ENCODE measurements around the gene C1QTNF12. TPM values are rescaled to one million over a fixed set of nuclear protein-coding genes. Genes with fewer than 3 reads are reported as not detected.

Gene C1QTNF12
- total RNA-seq, 4 donors from 2014 or later, result 0.79 to 3.0 (median 1.7) TPM; not detected in 1

DNA sequence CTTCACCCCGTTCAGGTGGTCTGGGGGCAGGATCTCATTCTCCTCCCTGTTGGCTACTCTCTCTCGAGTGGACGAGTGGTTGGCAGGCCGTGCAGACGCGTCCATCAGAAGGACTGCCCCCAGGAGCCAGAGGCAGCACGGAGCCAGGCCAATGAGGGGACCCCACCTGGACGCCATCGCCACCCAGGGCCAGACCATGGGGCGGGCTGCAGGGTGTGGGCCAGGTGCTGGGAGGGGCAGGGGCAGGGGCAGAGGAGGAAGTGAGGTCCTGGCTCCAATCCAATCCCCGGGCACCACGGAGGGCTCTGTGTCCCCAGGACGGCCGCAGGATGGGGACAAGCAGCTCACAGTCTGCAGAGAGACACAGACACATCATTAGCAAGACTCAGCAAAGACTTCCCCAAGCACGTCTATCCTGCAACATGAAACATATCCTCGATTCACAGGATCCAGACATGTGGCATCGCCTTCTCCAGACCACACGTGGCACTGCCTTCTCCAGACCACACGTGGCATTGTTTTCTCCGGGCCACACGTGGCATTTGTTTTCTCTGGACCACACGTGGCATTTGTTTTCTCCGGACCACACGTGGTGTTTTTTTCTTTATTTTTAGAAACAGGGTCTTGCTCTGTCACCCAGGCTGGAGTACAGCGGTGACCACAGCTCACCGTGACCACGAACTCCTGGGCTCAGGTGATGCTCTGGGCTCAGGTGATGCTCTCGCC is 17.8 kb downstream of the C1QTNF12 start:
- Histone ChIP-seq H3K36me3 (peaks cover 18 to 59% (median 28%) of the 10 kb centered on the region in 3 donors), H3K4me3 (no peak overlapping the region), H3K4me1 (peaks cover 24 to 64% (median 25%) of the 10 kb centered on the region in 3 donors), H3K27me3 (no peaks in the 10 kb centered on the region), H3K9me3 (no peaks in the 10 kb centered on the region), H3K27ac (no peak overlapping the region)
- DNase-seq, result no peak
- WGBS, 2 donors, result 81 to 89% methylated on average over 22 of the region's 28 CpGs
- TF ChIP-seq, protein P1, sequence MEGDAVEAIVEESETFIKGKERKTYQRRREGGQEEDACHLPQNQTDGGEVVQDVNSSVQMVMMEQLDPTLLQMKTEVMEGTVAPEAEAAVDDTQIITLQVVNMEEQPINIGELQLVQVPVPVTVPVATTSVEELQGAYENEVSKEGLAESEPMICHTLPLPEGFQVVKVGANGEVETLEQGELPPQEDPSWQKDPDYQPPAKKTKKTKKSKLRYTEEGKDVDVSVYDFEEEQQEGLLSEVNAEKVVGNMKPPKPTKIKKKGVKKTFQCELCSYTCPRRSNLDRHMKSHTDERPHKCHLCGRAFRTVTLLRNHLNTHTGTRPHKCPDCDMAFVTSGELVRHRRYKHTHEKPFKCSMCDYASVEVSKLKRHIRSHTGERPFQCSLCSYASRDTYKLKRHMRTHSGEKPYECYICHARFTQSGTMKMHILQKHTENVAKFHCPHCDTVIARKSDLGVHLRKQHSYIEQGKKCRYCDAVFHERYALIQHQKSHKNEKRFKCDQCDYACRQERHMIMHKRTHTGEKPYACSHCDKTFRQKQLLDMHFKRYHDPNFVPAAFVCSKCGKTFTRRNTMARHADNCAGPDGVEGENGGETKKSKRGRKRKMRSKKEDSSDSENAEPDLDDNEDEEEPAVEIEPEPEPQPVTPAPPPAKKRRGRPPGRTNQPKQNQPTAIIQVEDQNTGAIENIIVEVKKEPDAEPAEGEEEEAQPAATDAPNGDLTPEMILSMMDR (IDR thresholded peaks at IDR 0.05), result no peak
- TF ChIP-seq POLR2A (IDR thresholded peaks at IDR 0.05), result no peak
- intact Hi-C loops (cut with DNase I), result no loop called here

DNA sequence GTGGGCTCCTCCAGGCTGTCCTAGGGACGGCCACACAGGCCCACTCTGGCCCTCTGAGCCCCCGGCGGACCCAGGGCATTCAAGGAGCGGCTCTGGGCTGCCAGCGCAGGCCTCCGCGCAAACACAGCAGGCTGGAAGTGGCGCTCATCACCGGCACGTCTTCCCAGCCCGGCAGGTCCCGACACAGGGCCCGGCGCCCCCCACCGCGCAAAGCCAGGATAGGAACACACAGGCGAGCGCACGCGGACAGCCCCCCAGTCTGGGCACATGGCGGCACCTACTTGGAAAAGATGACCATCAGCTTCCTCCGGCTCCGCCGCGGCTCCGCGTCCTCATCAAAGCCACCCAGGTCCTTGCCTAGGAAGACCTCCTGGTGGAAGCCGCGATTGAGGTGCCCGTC is 18.3 kb downstream of the C1QTNF12 start:
- no peak for DNase-seq
- no peak overlapping the region for H3K4me3 ChIP-seq
- intact Hi-C loops (cut with DNase I), result no loop called here
- H3K9me3 ChIP-seq, result no peaks in the 10 kb centered on the region
- no peaks in the 10 kb centered on the region for H3K27me3 ChIP-seq
- no peak overlapping the region for H3K27ac ChIP-seq
- peaks cover 24 to 59% (median 24%) of the 10 kb centered on the region in 3 donors for H3K4me1 ChIP-seq
- 99% methylated on average over 9 of the region's 30 CpGs; no CpG with 5 or more reads in 1 of the 2 donors for WGBS, 2 donors
- TF ChIP-seq POLR2A (IDR thresholded peaks at IDR 0.05), result no peak
- TF ChIP-seq, protein P1 (IDR thresholded peaks at IDR 0.05), result no peak
- H3K36me3 ChIP-seq, result peaks cover 24 to 64% (median 33%) of the 10 kb centered on the region in 3 donors

DNA sequence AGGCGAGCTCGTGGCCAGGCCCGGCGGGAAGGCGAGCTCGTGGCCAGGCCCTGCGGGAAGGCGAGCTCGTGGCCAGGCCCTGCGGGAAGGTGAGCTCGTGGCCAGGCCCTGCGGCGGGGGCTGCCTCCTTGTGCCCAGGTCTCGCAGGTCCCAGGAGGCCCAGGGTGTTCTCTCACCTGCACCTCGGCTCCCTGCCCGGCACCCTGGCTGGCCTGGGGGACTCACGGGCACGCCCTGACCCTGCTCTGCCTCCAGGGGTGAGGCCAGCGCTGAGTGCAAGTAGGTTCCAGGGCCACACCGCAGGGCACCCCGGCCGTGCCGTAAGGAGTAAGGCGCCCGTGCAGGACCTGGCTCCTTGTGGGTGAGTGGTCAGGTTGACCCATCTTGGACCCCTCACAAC is 19.1 kb downstream of the C1QTNF12 start:
- DNase-seq, result no peak
- Histone ChIP-seq H3K4me3 (no peak overlapping the region), H3K4me1 (peaks cover 16 to 51% (median 20%) of the 10 kb centered on the region in 3 donors), H3K9me3 (no peaks in the 10 kb centered on the region), H3K27me3 (no peaks in the 10 kb centered on the region), H3K27ac (no peak overlapping the region), H3K36me3 (peaks cover 32 to 72% (median 40%) of the 10 kb centered on the region in 3 donors)
- TF ChIP-seq POLR2A (IDR thresholded peaks at IDR 0.05), result no peak
- TF ChIP-seq, protein P1 (IDR thresholded peaks at IDR 0.05), result no peak
- intact Hi-C loops (cut with DNase I), result no loop called here
- no CpG with 5 or more reads among the region's 25 CpGs for WGBS, 2 donors

DNA sequence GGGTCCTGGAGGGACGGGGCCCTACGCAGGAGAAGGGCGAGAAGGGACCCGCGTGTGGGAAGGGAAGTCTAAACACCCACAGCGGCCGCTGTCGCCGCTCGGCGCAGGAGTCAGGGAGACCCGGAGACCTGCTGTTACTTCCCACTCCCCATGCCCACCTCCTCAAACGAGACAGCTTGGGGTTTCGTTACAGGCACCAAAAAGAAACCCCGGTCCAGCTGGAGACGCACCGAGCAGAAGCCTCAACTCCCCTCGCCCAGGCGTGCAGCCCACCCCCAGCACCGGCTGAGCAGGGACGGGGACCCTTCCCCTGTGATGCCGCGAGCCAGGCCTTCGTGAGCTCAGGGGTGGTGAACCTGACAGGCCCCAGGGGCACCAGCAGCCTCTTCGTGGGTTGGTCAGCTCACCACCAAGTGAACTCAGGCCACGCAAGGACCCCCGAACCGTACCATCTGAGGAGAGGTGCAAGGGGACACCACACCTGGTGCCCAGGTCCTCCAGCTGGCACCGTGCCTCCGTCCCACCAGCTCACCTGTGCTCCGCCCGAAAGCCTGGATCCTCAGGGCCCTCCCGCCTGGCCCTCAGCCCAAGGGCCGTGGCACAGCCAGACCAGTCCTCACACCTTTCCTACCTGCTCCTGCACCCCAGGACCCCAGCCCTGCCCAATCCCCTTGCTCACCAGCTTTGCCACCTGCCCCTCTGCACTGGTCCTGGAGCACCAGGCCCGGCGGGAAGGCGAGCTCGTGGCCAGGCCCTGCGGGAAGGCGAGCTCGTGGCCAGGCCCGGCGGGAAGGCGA is 19.8 kb downstream of the C1QTNF12 start:
- H3K4me3 ChIP-seq, result no peak overlapping the region
- intact Hi-C loops (cut with DNase I), result no loop called here
- no peak for DNase-seq
- H3K36me3 ChIP-seq, result peaks cover 38 to 78% (median 47%) of the 10 kb centered on the region in 3 donors
- peaks cover 16 to 56% (median 20%) of the 10 kb centered on the region in 3 donors for H3K4me1 ChIP-seq
- whole genome bisulfite sequencing, 2 donors, result 85 to 93% methylated on average over 8 to 11 of the region's 44 CpGs
- TF ChIP-seq, protein P1 (IDR thresholded peaks at IDR 0.05), result no peak
- TF ChIP-seq POLR2A (IDR thresholded peaks at IDR 0.05), result no peak
- no peak overlapping the region for H3K27ac ChIP-seq
- H3K27me3 ChIP-seq, result no peaks in the 10 kb centered on the region
- H3K9me3 ChIP-seq, result no peaks in the 10 kb centered on the region

DNA sequence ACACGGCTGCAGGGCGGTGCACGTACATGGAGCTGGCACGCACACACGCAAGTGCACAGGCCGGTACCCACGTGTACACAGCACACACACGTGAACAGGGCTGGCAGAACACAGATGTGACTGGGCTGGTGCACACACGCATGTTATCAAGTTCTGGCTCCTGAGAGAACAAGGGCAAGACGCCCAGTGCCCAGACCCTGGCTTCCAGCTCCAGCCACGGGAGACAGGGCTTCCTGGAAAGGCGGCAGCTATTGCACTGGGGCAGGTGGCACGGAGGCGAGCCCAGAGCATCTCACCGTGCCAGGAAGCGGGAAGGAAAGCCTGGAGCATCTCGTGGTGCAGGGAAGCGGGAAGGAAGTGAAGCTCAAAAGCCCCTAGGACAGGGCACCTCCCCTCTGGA is 20.6 kb downstream of the C1QTNF12 start:
- no peak for TF ChIP-seq POLR2A (IDR thresholded peaks at IDR 0.05)
- TF ChIP-seq, protein P1 (IDR thresholded peaks at IDR 0.05), result no peak
- no peak for DNase-seq
- intact Hi-C loops (cut with DNase I), result no loop called here
- Histone ChIP-seq H3K4me3 (no peak overlapping the region), H3K9me3 (no peaks in the 10 kb centered on the region), H3K27me3 (no peaks in the 10 kb centered on the region), H3K4me1 (peaks cover 15 to 54% (median 19%) of the 10 kb centered on the region in 3 donors), H3K36me3 (peaks cover 38 to 86% (median 48%) of the 10 kb centered on the region in 3 donors), H3K27ac (no peak overlapping the region)
- 79 to 85% methylated on average over 16 to 18 of the region's 18 CpGs for WGBS, 2 donors

All from esophagus squamous epithelium (tissue), 5 donors.